HG03558 (cell line): ENCODE data around the gene CKAP5.

Experiments
- ATAC-seq: cut with Tn5 transposase; IDR thresholded peaks from one replicate; pipeline ENCODE4 v1.9.1; 2021; ENCODE audit warnings: moderate number of reproducible peaks; ENCODE audit not compliant: unreplicated experiment; ENCODE audit errors: extremely low read depth

The CKAP5 gene

DNA sequence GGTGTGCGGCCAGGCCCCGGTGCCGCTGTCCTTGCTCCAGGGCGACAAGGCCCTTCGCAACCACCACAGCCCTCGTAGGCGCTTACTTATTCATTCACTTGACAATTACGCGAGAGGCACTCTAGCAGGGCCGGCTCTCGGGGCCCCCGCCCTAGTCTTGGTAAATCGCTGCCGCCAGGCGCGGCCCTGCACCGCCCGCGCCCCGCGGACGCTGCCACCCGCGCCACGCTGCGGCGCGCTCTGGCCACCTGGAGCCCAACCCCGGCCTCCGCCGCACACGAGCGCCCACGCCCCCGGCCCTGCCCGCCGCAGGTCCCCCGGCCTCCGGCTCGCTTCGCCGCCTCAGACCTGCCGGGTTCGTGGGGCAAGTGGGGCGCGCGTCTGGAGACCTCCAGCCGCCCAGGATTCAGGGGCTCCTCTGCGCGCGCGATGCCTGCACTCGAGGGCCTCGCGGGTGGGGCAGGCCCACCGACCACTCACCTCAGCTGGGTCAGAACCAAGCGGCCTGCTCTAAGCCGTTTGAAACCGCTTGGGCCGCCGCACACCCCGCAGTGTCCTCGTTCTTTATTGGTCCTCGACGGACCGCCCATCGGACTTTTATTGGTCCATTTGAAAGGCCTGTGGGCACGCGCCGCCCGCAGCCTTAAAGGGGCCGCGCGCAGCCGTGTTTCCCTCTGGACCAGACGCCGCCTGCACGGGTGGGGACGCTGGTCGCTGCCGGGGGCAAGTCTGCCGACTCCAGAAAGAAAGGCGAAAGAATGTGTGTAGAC, at the start of gene CKAP5:
Gene CKAP5, minus strand, starts transcription at position 541 of the 770 bp plus-strand sequence. CDS start 25,049 bp downstream, outside the sequence.
- ATAC-seq: peak; percentile 81

DNA sequence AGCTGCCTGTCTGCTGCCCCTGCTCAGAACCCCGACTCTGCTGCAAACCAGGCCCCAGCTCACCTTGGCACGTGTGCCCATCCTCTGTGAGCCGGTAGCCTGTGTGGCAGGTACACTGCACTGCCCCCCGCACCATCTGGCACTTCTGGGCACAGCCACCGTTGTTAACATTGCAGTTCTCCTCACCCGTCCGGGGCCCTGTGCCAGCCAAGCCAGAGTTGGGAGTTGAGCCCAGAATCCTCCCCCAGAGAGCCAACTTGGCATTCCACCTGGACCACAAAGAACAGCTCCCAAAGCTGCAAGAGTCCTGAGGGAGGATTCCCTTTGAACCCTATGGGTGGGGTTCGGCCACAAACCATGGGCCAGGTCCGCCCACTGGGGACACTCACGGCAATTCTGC, 49.7 kb upstream of the CKAP5 start:
- no peak for ATAC-seq

DNA sequence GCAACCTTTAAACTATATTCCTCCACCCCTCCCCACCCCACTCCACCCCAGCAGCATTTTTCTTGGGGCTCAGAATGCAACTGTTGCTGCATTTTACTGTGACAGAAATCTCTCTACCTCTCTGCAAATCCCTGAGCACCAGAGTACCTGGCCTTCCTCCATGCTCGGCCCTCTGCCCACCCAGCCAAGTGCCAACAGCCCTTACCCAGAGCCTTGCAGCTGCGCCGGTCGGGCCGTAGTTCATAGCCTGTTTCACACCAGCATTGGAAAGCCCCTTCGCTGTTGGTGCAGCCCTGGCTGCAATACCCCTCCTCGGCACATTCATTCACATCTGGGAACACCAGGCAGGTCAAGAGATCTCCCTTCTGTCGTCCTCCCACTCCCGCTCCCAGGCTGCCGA, 48.9 kb upstream of the CKAP5 start:
- ATAC-seq: no peak

DNA sequence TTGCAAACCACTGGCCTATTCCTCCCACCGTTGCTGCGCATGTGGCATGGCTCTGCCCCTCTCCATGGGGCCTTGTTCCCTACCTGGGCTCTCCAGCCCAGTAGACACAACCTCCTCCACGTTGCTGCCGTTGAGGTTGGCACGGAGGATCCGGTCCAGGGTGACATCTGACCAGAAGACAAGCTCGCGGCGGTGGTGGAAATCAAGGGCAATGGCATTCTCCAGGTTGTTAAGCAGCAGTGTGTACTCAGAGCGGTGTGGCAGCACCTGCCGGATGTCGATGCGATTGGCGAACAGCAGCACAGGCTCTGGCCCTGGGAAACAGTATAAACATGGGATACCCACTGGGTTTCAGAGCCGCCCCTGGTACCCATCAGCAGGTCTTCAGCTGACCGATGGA, 48.4 kb upstream of the CKAP5 start:
- ATAC-seq: no peak

DNA sequence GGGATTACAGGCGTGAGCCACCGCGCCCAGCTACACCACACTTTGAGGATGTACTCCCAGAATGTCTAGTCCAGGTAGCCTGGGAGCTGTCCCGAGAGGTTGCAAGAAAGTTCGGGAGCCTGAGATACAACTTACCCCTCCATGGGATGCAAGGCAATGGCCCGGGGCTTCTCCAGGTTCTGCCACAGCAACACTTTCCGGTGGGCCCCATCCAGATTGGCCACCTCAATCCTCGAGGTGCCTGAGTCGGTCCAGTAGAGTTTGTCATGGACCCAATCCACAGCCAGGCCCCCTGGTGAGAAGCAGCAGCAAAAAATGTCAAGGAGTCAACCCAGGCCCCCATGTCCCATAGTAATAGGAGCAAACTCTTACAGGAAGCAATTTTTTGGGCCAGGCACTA, 46.8 kb upstream of the CKAP5 start:
- ATAC-seq: no peak

DNA sequence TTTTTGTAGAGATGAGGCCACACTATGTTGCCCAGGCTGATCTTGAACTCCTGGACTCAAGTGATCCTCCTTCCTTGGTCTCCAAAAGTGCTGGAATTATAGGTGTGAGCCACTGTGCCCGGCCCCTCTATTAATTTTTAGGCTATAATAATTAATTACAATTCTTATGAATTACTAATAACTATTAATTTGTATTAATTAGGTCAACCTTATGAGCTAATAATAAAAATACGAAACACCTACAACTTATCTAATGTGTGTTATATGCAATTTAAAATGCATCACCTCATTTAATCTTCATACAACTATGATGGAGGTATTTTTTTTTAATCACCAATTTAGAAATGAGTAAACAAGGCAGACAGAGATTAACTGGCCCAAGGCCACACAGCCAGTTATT, 46.0 kb upstream of the CKAP5 start:
- no peak for ATAC-seq

DNA sequence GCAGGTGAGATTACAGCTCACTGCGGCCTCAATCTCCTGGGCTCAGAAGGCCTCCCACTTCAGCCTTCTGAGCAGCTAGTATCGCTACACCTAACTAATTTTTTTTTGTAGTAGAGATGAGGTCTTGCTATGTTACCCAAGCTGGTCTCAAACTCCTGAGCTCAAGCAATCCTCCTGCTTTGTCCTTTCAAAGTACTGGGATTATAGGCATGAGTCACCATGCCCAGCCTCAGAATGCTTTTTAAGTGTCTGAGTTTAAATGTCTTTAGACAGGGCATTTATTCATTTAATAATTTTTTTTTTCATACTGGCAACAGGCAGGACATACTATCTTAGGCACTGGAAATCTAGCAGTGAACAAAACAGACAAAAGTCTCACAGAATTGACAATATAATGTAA, 44.6 kb upstream of the CKAP5 start:
- no peak for ATAC-seq

DNA sequence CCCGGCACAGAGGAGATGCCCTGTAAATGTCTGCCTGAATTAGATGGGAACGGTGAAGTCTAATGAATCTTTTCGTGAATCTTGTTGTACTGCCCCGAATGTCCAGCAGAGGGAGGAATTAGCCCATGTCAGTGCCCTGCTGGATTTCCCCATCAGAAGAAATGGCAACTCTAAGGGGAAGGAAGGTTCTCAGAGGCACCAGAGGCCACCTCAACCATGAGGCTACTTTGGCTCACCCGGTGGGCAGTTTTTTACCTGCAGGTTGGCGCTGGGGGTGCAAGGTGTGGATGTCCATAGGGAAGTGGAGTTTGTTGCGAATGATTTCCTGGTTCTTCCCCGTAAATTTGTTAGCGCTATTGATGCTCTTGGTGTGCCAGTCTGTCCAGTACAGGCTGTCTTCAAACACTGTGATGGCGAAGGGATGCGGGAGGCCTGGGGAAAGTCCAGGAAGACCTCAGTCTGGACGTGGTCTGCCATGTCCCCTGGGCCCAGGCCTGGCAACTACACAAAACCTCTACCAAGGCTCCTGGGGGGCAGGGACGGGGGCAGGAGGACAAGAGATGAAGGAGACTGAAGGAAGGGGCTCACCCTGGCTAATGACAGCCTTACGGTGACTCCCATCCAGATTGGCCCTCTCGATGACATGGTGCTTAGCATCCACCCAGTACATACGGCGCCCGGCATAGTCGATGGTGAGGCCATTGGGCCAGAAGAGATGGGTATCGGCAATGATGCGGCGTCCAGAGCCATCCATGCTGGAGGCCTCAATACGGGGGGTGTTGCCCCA, 43.8 kb upstream of the CKAP5 start:
- no peak for ATAC-seq

DNA sequence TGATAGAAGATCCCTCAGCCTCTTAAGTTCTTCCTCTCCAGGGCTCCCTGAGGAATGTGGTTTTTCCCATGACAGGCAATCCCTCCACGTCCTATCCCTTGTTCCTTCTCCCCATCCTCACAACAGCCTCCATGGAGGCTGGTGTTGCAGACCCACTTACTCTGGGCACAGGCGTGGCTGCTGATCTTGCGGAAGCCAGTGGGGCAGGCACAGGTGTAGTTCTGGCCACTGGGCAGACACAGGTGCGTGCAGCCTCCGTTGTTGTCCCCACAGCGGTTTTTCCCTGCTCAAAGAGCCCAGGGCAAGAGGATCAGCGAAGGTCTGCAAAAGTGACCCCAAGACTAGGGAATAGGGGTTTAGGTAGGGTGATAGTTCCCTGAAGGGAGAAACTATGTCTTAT, 43.2 kb upstream of the CKAP5 start:
- ATAC-seq: no peak

DNA sequence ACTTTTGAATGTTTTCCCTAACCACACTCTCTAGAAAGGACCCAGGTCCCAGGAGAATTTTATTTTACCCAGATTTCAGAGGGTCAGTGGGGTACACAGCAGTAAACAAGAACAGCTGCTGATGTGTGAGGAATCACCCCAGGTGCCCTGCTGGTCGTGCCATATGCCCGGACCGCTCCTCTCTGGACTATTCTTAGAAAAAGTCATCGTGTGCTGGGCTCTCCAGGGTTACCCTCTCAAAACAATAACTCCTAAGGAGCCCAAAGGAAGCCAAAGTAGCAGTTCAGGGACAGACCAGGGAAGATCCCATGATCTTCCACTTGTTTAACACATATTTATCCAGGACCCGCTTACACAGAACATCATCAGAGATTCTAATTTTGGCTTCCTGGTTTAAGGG, 42.6 kb upstream of the CKAP5 start:
- no peak for ATAC-seq

DNA sequence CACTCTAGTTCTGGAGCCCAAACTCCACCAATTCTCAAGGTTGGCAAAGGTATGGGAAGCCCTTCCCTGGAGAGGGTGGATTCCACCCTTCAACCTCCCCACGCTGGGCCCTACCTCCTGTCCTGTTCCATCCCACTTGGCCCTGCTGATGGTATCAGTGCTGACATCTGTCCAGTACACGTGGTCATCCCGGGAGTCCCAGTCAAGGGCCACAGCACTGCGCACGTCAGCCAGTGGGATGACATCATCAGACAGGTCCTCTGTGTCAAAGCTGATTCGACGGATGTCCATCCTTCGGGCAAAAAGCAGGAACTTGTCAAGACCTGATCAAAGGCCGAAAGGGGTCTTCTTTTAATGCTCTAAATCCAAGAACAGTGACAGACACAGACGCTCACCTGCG, 40.1 kb upstream of the CKAP5 start:
- no peak for ATAC-seq

DNA sequence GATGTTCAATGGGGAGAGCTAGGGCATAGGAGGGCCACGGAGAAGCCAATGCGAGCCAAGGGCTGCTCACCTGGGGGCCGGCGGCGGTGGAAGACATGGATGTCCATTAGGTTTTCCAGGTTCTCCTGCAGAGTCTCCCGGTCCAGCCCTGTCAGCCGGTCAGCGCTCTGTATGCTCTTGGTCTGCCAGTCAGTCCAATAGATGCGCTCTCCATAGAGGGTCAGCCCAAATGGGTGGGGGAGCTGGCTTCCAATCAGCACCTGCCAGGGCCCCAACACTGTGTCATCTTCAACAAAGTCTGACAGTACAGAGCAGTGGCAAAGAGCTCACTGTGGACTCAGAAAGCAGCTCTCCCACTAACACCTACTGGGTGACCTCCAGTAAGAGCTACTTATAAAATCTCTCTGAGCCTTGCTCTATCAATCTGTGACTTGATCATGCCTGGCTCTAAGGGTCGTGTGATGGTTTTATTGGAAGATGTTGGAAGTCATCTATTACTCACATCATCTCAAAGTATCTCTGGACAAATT, 33.0 kb upstream of the CKAP5 start:
- no peak for ATAC-seq

DNA sequence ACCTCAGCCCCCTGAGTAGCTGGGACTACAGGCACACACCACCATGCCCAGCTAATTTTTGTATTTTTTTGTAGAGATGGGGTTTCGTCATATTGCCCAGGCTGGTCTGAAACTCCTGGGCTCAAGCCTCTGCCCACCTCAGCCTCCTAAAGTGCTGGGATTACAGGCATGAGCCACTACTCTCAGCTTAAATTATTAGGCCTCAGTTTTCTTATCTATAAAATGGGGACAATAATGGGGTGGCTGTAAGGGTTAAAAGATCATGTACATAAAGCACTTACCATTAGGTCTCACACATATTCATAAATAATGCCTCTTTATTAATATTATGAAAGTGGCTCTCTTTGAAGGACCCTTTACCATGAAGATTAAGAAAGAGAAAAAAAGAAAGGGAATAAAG, 31.5 kb upstream of the CKAP5 start:
- ATAC-seq: no peak

DNA sequence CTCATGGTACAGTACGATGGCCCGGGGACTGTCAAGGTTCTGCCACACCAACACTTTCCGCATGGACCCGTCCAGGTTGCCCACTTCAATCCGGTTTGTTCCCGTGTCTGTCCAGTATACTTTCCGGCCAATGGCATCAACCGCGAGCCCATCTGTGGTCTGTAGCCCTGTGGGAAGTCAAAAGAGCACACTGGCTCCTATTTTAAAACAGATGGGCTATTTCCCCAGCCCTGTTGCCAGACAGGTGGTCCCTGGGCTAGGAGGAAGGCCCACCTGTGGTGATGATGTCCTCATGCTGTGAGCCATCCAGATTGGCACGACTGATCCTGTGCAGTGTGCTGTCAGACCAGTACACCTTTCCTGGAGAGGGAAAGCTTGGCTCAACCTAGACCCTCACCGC, 30.4 kb upstream of the CKAP5 start:
- no peak for ATAC-seq

DNA sequence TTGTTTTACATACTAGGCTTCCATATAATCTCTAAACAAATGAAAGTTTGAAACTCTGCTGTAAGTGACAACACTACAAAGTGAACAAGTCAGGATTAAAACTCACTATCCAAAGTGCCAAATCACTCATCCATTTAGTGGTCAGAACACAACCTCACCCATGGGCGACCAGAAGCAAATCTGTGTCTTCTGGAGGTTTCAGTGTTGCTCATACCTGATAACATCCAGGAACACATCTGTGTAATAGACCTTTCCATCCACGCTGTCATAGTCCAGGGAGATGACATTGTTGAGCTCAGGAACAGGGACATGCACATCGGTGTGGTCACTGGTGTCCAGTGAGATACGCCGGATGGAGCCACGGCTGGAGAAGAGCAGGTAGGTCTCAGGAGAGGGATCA, 28.5 kb upstream of the CKAP5 start:
- ATAC-seq: no peak

DNA sequence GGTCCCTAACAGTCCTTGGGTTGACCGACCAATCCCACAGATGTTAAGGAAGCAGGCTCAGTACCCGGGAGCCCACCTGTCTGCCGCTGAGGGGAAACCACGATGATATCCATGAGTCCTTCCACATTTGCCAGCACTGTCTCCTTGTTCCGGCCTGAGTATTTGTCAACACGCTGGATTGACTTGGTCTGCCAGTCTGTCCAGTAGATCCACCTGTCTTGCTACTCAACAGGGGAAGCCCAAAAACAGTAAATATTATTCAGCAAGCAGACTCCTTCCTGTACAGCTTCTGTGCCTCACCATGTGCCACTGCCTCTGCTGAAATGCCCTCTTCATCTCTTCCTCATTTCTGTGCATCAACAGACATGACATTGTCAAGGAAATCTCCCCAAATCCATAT, 22.8 kb upstream of the CKAP5 start:
- no peak for ATAC-seq

DNA sequence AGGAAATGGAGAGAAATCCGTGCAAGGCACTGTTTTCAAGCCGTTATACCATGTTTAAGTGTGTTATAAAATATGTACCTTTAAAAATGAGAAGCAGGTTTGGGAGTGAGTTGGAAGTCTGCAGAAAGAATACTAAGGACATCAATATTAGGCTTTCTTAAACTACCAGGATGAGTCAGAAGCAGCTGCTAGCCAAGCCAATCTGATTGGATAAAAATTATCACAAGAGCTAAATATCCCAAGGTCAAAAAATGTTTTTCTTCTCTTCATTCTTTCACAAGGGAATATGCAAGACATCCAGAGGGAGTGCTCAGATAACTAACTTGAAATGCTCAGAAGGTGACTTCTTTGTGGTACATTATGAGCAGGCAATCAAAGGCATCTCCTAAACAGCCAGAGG, 19.3 kb upstream of the CKAP5 start:
- no peak for ATAC-seq

DNA sequence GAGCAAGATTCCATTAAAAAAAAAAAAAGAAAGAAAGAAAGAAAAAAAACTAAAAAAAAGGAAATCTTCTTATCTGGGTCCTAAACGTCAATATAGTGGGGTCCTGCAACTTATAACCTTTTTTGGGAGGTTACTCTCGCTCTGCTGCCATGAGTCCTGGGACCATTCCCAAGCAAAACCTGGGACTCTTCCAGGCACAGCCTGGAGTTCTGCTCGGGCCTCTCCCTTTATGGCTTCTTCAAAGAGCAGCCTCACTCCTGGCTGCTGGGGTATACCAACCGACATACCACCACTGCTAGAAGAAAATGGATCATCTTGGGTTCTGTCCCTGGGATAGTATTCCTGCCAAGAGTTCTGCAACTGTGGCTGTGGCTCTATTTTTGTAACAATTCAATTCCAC, 14.1 kb upstream of the CKAP5 start:
- ATAC-seq: no peak

DNA sequence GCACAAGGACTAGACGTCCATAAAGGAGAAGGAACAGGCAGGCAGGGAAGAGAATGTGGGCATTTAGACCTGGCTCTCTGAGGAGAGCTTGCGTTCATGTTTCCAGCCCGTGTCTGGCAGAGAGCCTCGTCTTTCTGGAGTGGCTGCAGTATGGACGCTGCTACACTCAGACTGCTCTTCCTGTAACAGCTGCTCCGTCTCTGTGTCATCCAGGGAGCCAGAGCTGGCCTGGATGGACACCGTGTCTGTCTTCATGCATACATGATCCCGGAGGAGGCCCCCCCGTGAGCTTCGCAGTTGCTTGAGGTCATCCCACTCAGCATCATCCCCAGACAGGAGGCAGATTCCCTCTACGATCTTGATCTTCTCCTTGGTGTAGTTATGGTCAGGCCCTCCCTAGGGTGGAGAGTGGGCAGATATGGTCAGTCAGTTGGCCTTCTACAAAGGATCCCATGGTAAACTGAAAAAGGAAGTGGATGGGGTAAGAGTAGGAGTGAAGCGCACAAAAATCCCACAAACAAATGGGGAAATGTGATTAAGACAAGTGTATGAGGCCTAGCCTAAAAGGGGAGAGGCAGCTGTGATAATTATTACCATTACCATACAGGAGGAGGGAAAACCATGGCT, 13.0 kb upstream of the CKAP5 start:
- ATAC-seq: no peak

DNA sequence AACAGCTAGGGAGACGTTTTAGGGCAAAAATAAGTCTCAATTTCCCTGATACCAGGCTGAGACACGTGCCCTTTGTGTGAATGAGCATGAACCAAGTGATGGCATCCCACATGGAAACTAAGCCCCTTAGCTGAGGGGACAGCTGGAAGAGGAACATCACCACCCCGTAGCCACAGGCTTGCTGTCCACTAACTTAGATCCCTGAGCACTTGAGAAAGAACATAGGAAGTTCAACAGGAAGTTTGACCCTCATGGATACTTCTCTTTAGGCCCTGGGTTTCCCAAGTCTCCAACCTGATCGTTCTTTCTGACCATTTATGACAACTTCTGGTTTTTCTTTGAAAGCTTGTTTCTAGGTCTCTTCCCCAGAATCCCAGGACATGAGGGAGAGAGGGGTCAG, 11.6 kb upstream of the CKAP5 start:
- ATAC-seq: no peak
